ENCODE data around the gene CCDC24.
A peak's percentile ranks its signal among the peaks of the same experiment; 100 is the strongest.

DNA sequence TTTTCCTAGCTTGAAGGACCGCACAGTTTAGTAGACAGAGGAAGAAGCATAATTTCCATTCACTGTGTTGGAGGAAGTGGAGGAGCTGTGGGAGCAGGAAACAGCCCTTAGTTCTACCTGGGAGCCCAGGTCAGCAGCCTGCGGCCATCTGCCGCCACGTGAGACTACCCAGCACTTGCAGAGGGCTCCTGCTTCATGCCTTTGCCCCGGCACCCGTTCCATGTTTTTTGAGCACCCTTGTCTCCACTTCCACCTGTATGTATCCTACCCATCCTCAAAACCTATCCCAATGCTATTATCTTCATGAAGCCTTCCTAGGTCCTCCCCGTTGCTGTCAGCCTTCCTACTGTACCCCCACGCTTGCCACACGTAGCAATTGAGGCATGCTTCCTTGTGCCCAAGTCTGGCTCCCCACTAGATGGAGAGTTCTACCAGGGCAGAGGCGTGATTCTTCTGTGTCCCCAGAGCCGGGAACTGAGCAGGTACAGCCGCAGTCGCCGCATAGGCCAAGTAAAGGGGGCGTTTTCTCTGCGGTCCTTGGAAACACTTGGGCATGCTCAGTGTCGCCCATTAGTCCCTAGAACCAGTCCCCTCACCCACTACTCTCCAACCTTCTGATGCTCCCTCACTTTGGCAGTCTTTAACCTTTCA lies 38.0 kb downstream of the CCDC24 start:
- TF ChIP-seq, protein P1, sequence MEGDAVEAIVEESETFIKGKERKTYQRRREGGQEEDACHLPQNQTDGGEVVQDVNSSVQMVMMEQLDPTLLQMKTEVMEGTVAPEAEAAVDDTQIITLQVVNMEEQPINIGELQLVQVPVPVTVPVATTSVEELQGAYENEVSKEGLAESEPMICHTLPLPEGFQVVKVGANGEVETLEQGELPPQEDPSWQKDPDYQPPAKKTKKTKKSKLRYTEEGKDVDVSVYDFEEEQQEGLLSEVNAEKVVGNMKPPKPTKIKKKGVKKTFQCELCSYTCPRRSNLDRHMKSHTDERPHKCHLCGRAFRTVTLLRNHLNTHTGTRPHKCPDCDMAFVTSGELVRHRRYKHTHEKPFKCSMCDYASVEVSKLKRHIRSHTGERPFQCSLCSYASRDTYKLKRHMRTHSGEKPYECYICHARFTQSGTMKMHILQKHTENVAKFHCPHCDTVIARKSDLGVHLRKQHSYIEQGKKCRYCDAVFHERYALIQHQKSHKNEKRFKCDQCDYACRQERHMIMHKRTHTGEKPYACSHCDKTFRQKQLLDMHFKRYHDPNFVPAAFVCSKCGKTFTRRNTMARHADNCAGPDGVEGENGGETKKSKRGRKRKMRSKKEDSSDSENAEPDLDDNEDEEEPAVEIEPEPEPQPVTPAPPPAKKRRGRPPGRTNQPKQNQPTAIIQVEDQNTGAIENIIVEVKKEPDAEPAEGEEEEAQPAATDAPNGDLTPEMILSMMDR (IDR thresholded peaks at IDR 0.05) = peak in 1 of 4 experiments; percentile 21
- TF ChIP-seq POLR2A (IDR thresholded peaks at IDR 0.05) = no peak
